Measurements from ENCODE around the gene EFCAB7.
"Not testable (repeated sequence)": the region's sequence is repeated elsewhere in the genome, so short reads cannot be mapped to it uniquely, and the experiment has no call there.

The EFCAB7 gene

DNA sequence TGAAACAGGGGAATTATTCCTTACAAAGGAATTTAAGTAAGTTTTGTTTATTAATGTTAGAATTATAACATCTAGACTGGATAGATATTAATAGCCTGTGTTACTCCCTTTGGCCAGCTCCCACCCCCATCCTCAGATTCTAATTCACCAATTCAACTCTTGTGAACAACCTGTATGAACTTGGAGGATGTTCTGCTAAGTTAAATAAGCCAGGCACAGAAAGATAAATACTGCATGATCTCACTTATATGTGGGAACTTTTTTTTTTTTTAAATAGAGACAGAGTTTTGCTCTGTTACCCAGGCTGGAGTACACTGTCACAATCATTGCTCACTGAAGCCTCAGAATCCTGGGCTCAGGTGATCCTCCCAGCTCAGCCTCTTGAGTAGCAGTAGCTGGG is 32.2 kb downstream of the EFCAB7 start:
- no peak for DNase-seq (ENCODE audit: low read depth)

DNA sequence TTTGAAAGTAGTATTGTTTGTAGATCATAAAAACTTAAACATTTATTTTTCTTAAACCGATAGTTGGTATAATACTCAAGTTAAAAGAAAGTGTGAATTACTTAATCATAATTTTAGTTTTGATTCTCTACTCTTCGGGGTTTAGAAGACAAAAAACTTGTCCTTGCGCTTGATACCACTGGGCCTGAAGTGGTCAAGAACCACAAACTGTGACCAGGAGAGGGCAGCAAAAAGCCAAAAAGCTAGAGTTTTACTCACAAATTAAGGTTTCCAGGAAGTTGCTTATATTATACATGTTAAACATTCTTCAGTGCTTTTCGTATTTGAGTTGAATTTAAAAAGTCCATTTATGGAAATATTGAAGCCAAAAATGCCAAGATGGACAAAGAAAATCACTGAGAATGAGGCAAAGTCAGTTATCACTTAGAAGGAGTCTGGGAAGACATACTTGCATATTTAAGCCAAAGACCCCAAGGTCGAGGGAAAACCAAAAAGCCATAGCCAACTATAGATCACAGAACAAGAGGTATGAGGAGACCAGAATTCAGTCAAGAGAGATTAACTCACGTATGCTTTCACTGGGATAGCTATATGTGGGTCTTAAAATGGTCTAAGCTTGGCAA is 34.2 kb downstream of the EFCAB7 start:
- DNase-seq (ENCODE audit: low read depth) = no peak

DNA sequence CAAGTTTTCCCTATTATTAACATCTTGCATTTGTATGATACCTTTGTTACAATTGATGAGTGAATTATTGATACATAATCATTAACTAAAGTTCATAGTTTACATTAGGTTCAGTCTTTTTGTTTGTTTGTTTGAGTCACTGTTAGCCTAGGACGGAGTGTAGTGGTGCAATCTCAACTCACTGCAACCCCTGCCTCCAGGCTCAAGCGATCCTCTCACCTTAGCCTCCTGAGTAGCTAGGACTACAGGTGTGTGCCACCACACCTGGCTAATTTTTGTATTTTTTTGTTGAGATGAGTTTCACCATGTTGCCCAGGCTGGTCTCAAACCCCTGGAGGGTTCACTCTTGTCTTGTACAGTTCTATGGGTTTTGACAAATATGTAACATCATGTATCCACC is 36.0 kb downstream of the EFCAB7 start:
- DNase-seq (ENCODE audit: low read depth) = no peak

DNA sequence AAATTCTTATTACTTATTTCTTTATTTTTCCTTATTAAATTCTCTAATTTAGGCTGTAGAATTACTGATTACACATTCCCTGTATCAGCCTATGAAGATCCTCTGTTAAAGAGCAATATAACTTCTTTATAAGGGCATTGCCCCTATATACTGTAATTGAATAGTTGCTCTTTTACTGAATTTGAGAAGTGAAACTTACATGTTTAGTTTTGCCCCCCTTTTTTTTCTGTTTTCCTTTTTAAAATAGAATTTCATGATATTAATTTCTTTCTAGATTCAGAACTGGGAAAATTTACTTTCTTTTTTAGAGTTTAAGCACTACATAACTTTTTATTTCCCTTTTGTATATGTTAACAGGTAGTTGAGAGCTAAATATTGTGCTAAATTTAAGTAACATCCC is 40.4 kb downstream of the EFCAB7 start:
- no peak for DNase-seq (ENCODE audit: low read depth)

DNA sequence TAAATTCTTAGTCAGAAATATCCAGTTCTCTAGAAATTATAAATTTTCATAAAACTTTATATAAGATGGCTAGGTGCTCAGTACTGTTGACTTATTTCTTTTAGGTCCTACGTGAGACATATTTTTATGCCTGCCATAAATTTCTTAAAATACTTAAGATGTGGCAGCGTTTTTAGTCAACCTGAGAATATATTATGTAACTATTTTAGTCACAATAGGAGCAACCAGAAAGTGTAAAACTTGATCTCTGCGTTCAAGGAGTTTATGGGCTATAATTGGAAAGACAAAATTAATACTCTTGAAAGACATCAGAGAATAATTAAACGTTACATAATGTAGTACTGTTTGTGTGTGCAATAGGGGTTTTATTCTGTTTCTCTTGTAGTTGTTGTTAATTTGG is 45.7 kb downstream of the EFCAB7 start:
- no peak for DNase-seq (ENCODE audit: low read depth)

DNA sequence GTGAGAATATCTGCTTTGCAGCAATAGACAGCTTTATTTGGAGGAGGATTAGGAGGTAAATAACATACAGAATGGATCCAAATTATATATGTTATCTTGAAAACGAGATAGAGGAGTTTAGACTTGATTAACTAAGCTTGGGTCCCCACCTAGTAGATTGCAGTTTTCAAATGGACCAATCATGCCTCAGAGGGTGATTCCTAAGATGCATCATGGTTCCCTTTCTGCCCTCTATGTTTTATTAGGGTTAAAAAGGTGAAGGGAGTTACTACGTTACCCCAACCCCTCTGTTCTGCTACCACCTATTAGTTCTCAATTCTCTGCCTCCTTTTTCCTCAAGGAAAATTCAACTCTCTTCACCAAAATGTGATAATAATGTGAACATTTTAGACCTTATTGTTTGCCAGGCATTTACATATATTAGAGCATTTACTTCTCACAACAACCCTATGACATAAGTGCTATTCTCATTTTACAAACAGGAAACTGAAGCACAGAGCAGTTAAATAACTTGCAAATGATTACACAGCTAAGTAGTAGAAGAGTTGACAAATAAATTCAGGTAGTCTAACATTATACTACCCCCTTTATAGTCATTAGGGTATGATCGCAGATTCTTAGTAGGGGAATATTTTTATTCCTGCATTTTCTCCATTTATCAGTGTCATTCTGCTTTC is 46.5 kb downstream of the EFCAB7 start:
- DNase-seq (ENCODE audit: low read depth) = no peak

DNA sequence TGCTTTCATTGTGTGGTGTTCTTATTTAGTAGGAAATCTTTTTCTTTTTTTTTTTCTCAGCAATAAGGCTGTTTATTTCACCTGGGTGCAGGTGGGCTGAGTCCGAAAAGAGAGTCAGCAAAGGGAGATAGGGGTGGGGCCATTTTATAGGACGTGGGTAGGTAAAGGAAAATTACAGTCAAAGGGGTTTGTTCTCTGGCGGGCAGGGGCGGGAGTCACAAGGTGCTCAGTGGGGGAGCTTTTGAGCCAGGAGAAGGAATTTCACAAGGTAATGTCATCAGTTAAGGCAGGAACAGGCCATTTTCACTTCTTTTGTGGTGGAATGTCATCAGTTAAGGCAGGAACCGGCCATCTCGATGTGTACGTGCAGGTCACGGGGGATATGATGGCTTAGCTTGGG is 49.4 kb downstream of the EFCAB7 start:
- not testable (repeated sequence) for DNase-seq (ENCODE audit: low read depth)

DNA sequence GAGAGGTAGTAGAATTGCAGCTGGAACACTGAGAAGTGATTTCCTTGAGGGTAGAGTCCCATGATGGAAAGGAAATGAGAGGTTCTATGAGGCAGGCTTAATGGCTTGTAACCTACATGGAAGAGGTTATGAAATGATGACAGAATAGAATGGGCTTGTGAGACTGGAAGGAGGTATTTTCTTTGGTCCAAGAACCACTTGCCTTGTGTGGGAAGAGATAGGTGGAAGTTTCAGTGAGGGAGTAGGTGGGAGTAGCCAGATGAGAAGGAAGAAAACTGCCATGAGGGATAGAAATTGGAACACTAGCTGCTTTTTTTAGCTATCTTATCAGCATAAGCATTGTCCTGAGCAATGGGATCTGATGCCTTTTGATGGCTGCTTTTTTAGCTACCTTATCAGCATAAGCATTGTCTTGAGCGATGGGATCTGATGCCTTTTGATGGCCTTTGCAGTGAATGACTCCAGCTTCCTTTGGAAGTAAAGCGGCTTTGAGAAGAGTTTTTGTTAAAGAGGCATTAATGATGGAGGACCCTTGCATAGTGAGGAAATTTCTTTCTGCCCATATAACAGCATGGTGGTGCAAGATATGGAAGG is 51.0 kb downstream of the EFCAB7 start:
- not testable (repeated sequence) for DNase-seq (ENCODE audit: low read depth)

DNA sequence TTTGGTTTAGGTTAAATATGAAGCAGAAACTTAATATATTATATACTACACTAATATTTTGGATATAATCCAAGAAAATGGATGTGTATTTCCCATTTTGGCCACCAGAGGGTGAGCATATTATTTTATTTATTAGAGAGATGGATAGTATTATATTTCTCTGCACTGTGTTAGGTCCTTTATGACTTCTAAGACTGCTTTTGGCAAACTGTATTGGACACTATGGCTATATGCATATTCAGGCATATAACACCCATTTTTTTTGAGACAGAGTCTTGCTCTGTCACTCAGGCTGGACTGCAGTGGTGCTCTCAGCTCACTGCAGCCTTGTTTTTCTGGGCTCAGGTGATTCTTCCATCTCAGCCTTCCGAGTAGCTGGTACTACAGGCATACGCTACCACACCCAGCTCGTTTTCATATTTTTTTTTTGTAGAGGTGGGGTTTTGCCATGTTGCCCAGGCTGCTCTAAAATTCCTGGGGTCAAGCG is 52.1 kb downstream of the EFCAB7 start:
- no peak for DNase-seq (ENCODE audit: low read depth)

DNA sequence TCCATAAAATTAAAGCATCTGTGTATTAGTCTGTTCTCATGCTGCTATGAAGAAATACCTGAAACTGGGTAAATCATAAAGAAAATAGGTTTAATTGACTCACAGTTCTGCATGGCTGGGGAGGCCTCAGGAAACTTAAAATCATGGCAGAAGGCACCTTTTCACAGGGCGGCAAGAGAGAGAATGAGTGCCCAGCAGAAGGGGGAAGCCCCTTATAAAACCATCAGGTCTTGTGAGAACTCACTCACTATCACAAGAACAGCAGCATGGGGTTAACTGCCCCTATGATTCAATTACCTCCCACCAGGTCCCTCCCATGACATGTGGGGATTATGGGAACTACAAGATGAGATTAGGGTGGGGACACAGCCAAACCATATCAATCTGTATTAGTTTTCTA is 63.0 kb downstream of the EFCAB7 start:
- not testable (repeated sequence) for DNase-seq (ENCODE audit: low read depth)

DNA sequence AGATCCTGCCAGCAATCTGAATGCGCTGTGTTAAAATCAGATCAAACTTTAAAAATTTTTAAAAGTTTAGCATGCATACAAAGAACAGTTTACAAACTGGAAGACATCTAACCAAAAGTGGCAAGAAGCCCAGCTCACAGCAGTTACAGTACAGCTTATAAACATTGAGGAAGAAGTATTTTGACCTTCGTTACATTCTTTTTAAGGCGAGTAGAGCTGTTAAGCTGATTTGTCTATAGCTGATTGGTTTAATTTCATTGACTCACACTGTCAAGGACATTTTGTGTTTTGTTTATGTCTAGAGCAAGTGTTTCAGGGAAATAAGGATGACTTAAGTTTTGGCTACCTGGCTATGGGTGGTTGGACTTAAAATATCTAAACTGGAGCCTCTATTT is 66.8 kb downstream of the EFCAB7 start:
- no peak for DNase-seq (ENCODE audit: low read depth)

DNA sequence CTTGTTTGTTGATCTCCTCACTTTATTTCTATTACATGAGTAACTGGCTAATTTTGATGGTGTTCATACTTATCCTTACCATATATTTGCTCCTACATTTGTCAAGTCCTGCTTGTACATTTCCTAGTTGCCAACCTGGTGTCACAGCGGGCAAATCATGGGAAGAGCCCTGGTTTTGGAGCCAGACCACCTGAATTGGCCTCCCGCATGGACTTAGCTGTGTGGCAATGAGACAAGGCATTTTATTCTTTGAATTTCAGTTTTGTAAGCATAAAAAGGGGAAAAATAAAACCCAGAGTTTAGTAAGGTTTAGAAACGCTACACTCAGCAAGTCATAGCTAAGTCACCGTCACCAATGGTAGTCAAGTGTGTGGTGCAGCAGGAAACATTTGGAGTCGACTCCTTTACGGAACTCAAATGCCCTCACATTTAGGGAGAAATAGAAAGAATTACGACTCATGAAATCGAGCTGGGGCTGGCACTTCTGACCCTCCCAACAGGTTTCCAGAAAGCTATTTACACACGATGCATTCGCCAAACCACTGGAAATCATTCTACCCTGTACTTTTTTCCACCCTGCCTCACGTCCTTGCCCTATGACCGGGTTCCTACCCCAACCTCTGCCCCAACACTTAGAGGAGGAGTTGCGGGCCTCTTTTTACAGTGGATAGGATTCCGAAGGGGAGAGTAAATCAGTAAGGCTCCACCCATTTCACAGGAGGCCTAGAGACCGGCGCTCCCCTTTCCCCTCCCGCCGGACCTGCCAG is 69.4 kb downstream of the EFCAB7 start:
- DNase-seq (ENCODE audit: low read depth) = no peak

DNA sequence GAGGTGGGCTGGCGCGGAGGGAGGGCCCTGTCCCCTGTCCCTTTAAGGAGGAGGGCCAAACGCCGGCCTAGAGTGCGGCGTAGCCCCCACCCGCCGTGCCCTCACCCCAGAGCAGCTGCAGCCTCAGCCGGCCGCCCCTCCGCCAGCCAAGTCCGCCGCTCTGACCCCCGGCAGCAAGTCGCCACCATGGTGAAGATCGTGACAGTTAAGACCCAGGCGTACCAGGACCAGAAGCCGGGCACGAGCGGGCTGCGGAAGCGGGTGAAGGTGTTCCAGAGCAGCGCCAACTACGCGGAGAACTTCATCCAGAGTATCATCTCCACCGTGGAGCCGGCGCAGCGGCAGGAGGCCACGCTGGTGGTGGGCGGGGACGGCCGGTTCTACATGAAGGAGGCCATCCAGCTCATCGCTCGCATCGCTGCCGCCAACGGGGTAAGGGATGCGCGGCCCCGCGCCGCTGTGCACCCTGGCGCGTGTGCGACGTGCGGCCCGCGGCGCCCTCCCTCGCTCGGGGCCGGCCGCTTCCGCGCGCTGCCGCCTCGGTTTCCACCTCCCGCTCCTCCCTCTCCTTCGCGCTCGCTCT is 70.1 kb downstream of the EFCAB7 start, which contains the start of gene PGM1:
Gene PGM1, plus strand, starts transcription at position 109 of the 583 bp plus-strand sequence. Its CDS starts 78 bp downstream, at position 187.
- no peak for DNase-seq (ENCODE audit: low read depth)

DNA sequence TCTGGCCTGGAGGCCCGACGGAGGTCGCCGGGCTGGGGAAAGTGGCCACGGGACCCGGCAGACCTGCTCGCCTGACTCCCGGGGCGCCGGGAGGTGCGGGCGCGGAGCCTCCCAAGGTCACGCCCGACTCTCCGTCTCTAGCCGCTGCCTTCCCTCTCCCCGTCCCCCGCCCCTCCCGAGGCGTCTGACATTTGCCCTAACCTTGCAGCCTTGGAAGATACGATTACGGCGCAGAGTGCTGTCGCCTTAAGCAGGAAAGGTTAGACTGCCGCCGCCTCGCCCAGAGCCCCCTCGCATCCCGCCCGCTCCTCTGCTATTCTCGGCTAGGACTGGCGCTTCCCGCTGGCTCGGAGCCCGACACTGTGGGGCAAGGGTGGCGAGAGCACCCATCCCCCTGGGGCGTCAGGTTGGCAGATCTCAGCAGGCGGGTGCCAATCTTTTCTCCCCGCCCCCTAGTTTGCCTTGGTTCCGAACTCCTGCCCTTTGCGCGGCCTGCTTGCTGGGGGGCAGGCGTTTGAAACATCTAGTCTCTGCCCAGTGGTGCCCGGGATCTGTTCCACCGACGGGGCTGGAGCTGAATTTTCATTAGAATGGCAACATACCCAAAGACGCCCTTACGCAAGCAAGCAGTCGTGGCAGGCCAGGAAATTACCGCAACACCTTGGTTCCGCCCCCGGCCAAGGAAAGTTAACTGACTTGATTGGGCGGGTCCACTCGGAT is 70.7 kb downstream of the EFCAB7 start:
- no peak for DNase-seq (ENCODE audit: low read depth)

DNA sequence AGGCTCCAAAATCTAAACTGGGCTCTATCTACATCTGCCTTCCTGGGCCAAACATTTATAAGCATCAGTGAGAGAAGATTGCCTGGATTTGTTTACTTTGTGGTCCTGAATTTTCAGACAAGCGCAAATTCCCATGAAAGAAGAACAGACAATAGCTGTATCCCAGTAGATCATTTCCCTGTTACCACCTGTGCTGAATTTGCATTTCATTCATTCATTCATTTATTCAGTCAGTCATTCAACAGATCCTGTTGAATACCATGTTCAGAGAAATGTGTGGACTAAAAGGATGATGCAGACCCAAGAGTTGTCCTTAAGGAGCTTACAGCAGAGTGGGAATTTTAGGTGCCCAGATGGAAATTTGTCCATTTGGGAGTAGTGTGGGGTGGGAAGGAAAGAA is 72.1 kb downstream of the EFCAB7 start:
- DNase-seq (ENCODE audit: low read depth) = no peak

DNA sequence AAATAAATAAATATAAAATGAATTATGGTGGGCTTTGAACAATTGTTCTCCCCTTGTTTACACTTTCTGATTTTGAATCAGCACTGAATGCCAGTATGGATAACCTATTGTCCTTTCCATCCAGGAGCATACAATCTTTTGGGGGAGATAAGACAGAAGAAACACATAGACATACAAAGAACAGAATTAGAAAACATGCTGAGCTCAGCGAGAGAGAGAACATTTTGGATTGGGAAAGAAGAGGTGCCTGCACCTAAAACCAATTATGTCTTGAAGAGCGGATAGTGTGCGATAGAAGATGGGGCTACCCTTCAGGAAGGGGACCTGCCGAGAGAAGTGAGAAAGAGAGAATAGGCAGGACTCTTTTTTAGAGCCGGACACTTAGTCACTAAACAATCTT is 76.5 kb downstream of the EFCAB7 start:
- DNase-seq (ENCODE audit: low read depth) = no peak

DNA sequence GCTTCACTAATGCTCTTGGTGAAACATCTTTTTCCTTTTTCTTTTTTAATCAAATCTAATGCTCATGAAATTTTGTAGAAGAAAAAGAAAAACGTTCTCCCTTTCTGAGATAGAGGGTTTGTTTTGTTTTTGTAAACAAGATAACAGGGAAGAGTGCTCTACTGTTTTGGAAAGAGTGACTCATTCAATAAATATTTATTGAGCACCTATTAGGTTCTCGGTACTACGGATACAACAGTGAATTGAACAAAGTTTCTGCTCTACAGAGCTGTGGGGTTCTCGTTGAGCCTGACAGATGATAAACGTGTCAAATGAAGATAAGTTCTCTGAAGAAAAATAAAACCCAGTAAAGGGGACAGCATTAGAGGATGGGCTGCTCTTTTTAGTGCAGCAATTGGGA is 76.9 kb downstream of the EFCAB7 start:
- DNase-seq (ENCODE audit: low read depth) = no peak

DNA sequence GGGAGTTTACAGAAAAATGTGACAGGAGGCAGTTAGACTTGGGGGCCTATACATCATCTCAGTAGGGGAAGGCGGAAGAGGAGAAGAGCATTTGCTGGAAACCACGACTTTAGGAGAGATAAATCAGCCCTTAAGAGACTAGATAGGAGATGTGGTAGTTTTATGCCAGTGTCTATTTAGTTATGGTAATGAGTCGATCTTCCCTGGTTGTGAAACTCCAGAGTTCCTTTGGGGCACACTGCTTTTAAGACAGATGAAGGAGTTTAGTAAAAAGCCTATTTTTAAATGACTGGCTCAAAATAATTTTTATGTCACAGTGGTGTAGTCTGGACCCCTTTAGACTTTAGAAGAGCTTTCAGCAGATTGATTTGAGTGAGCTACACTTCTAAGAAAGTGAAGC is 77.7 kb downstream of the EFCAB7 start:
- DNase-seq (ENCODE audit: low read depth) = no peak

DNA sequence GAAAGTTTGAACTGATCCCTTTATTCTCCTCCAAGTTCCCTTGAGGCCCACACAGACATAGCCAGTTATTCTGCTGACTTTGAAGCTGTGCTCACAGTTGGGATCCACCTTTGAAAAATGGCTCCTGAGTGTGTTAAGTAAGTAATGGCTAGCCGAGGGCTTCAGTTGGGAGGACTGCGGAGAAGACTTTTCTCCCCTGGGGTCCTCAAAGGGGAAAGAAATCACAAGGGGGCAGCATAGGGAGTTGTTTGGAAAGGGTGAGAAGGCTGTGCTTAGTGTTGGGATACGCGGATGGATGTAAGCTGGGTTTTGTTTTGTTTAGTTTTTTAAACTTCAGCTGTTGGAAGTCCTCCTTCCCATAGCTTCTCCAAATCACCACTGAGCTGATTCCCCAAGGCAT is 78.1 kb downstream of the EFCAB7 start:
- DNase-seq (ENCODE audit: low read depth) = no peak

DNA sequence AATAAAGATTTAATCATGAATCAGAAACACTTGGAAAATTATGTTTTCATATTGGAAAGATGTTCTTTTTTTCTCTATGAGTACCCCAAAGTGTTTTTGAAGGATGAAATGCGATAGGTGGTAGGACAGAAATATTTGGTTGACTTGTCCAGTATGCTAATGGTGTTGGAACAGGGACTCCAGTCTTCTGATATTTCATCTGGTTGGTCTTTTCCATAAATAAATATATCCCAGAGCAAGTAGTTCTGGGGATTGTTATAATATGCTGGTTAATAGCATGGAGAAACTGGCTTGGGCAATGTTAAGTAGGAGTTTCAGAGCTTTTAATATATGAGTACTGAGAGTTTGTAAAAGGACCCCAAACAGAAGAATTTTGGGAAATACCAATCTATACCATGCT is 78.6 kb downstream of the EFCAB7 start:
- no peak for DNase-seq (ENCODE audit: low read depth)

DNA sequence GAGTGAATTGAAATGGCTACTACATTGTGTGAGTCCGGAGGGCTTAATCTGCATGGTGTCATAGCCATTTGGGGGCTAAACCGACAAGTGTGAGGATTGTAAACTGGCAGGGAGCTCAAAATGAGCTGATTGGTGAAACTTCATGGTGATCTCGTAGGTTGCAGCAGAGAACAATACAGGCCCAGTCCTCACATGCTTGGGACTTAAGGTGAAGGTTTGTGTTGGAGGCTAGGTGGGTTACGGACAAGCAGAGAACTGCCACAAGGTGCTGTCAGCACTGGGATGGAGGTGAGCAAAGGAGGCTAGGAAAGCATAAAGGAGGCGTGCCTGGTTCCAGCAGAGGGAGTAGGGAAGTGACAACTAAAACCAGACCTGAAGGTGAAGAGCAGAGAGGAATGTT is 79.3 kb downstream of the EFCAB7 start:
- no peak for DNase-seq (ENCODE audit: low read depth)

DNA sequence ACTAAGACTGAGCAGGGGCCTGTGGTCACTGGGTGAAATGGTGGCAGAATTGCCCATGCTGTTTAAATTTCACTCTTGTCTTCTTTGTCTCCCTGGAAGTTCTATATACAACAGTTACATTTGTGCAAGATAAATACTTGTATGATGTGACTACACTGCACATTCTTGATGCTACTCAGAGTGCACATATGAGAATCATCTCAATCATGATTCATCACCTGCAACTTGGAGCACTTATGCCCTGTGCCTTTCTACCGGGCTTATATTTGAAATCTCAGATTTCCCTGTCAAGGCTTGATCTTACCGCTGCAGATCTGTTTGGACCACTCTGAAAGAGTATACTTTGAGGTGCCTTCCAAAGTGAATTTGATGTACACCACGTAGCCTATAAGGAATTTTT is 80.5 kb downstream of the EFCAB7 start:
- no peak for DNase-seq (ENCODE audit: low read depth)
